B cell (primary cell): Measurements from ENCODE around the gene PTCD1. TPM values are rescaled to one million over a fixed set of nuclear protein-coding genes. Genes with fewer than 3 reads are reported as not detected.
"Not testable (repeated sequence)": the region's sequence is repeated elsewhere in the genome, so short reads cannot be mapped to it uniquely, and the experiment has no call there.

Experiments used
- ATAC-seq: fragments of 200-7000 bp; cut with Tn5 transposase; one replicate; pipeline ENCODE4 v1.10.0; 2021; ENCODE audit warnings: low read depth, mild to moderate bottlenecking, moderate number of reproducible peaks, moderate library complexity
- CTCF ChIA-PET: fragments of 350-600 bp; sonication (Branson Sonifier 250); formaldehyde crosslinking; loops from one replicate; lab custom pipeline; 2021; ENCODE audit warnings: antibody characterized with exemption, inconsistent platforms; lab: Charles Lee
- POLR2A ChIA-PET: fragments of 350-600 bp; sonication (Branson Sonifier 250); formaldehyde crosslinking; loops from one replicate; lab custom pipeline; 2021; ENCODE audit warnings: antibody characterized with exemption; lab: Charles Lee
- DNase-seq: peaks from one replicate; pipeline ENCODE4 v3.0.0; 2013
- H2AFZ ChIP-seq: 2 replicates; pipeline ENCODE4 v1.6.1; 2012; ENCODE audit warnings: mild to moderate bottlenecking, low read depth, low read length; ENCODE audit not compliant: insufficient read depth, poor library complexity, severe bottlenecking
- H3K27ac ChIP-seq, 2 donors: 1 replicate in 1 of 2; 2 replicates in 1 of 2; pipeline ENCODE4 v1.5.1; 2012 to 2013; ENCODE audit warnings: low read length in 2 of 2, mild to moderate bottlenecking in 2 of 2, moderate library complexity in 1 of 2
- H3K27me3 ChIP-seq, 4 experiments: fragments of 200-600 bp in 1 of 4; sonication (generic) in 1 of 4; replicated peaks in 1 of 4; 1 replicate in 2 of 4; 2 replicates in 2 of 4; pipeline versions ENCODE4 v1.6.1 to v1.7.0; 2013 to 2016; ENCODE audit warnings: low read length in 3 of 4, mild to moderate bottlenecking in 2 of 4, mixed read lengths in 1 of 4, moderate library complexity in 1 of 4; ENCODE audit not compliant: insufficient read depth in 4 of 4, control insufficient read depth in 3 of 4; ENCODE audit errors: control extremely low read depth in 1 of 4
- H3K36me3 ChIP-seq, 2 experiments: replicated peaks in 1 of 2; 1 replicate in 1 of 2; 2 replicates in 1 of 2; pipeline versions ENCODE4 v1.6.1 to v1.7.1; 2013; ENCODE audit warnings: low read length in 1 of 2; ENCODE audit not compliant: insufficient read depth in 2 of 2, control insufficient read depth in 1 of 2; ENCODE audit errors: control extremely low read depth in 1 of 2, extremely low read depth in 1 of 2
- H3K4me1 ChIP-seq, 2 donors: fragments of 200-600 bp in 1 of 2; sonication (generic) in 1 of 2; 1 replicate in 1 of 2; 2 replicates in 1 of 2; pipeline versions ENCODE4 v1.5.1 to v1.6.1; 2013 to 2017; ENCODE audit warnings: low read length in 2 of 2; ENCODE audit not compliant: control insufficient read depth in 2 of 2, insufficient read depth in 2 of 2
- H3K4me2 ChIP-seq: replicated peaks from 2 replicates; pipeline ENCODE3; 2012; ENCODE audit warnings: mild to moderate bottlenecking, low read depth, low read length; ENCODE audit not compliant: poor library complexity, severe bottlenecking
- H3K4me3 ChIP-seq, 5 experiments: fragments of 200-600 bp in 1 of 5; sonication (generic) in 1 of 5; 1 replicate in 3 of 5; 2 replicates in 2 of 5; pipeline versions ENCODE4 v1.5.1 to v1.7.0; 2011 to 2016; ENCODE audit warnings: low read length in 4 of 5, mild to moderate bottlenecking in 4 of 5, low read depth in 2 of 5, control low read depth in 1 of 5, moderate library complexity in 1 of 5; ENCODE audit not compliant: insufficient read depth in 1 of 5; ENCODE audit errors: control extremely low read depth in 1 of 5, extremely low read depth in 1 of 5
- H3K79me2 ChIP-seq: fragments of 200-600 bp; sonication (generic); one replicate; pipeline ENCODE4 v1.6.0; 2016; ENCODE audit warnings: low read length; ENCODE audit not compliant: control insufficient read depth, insufficient read depth
- H3K9ac ChIP-seq: fragments of 200-600 bp; sonication (generic); 2 replicates; pipeline ENCODE4 v1.6.1; 2017; ENCODE audit warnings: mild to moderate bottlenecking, low read length, moderate library complexity
- H3K9me3 ChIP-seq, 3 donors: one replicate each; pipeline versions ENCODE4 v1.6.1 to v1.7.1; 2013; ENCODE audit warnings: low read length in 2 of 3; ENCODE audit not compliant: control insufficient read depth in 2 of 3, insufficient read depth in 1 of 3; ENCODE audit errors: control extremely low read depth in 1 of 3
- H4K20me1 ChIP-seq: 2 replicates; pipeline ENCODE4 v1.6.0; 2012; ENCODE audit warnings: mild to moderate bottlenecking, low read length; ENCODE audit not compliant: insufficient read depth, control insufficient read depth, poor library complexity, severe bottlenecking
- H3K27ac Mint-ChIP-seq: one replicate; pipeline ENCODE4 v1.8.0; 2021; ENCODE audit warnings: mixed read lengths
- H3K27me3 Mint-ChIP-seq: one replicate; pipeline ENCODE4 v1.8.0; 2021; ENCODE audit warnings: mixed read lengths
- H3K4me1 Mint-ChIP-seq: one replicate; pipeline ENCODE4 v1.8.0; 2021; ENCODE audit warnings: mixed read lengths
- H3K4me3 Mint-ChIP-seq: one replicate; pipeline ENCODE4 v1.8.0; 2021; ENCODE audit warnings: mixed read lengths
- H3K9me3 Mint-ChIP-seq: one replicate; pipeline ENCODE4 v1.8.0; 2022; ENCODE audit warnings: mixed read lengths; ENCODE audit not compliant: insufficient read depth
- CTCF ChIP-seq: fragments of 200-600 bp; IDR thresholded peaks from one replicate; pipeline ENCODE4 v1.8.0; 2022; ENCODE audit warnings: antibody characterized with exemption, mild to moderate bottlenecking
- EZH2 ChIP-seq: IDR thresholded peaks from 2 replicates; pipeline ENCODE4 v1.6.1; 2012; ENCODE audit warnings: borderline replicate concordance, low read depth, mild to moderate bottlenecking, moderate library complexity, low read length; ENCODE audit not compliant: insufficient read depth, poor library complexity, severe bottlenecking
- WGBS: methylation state at CpG from one replicate; pipeline ENCODE4 v1.1.5; 2013; ENCODE audit warnings: missing lambda C conversion rate; ENCODE audit not compliant: insufficient coverage; 5-methylcytosine and 5-hydroxymethylcytosine counted together
- intact Hi-C: fragments of 100-400 bp; cut with micrococcal nuclease; formaldehyde crosslinking; loops from one replicate; pipeline ENCODE4 v1.10.0; 2022
- polyA plus RNA-seq: library from polyadenylated mRNA; depleted of rRNA; stranded (reverse); fragments of >200 nt; gene quantifications from 2 replicates; pipeline ENCODE4 v1.2.3, GENCODE V29; 2012
- total RNA-seq, 2 donors: library from RNA; stranded (reverse); fragments of 120-200 nt in 1 of 2; gene quantifications; 1 replicate in 1 of 2; 2 replicates in 1 of 2; pipeline versions ENCODE4 v1.2.3 to v1.2.4, GENCODE V29; 2013 to 2022

PTCD1 gene
- total and polyA plus RNA-seq, 2 donors (not counting 1 experiment from before 2014, with no cell fraction given): 9.7 to 14.8 TPM

DNA sequence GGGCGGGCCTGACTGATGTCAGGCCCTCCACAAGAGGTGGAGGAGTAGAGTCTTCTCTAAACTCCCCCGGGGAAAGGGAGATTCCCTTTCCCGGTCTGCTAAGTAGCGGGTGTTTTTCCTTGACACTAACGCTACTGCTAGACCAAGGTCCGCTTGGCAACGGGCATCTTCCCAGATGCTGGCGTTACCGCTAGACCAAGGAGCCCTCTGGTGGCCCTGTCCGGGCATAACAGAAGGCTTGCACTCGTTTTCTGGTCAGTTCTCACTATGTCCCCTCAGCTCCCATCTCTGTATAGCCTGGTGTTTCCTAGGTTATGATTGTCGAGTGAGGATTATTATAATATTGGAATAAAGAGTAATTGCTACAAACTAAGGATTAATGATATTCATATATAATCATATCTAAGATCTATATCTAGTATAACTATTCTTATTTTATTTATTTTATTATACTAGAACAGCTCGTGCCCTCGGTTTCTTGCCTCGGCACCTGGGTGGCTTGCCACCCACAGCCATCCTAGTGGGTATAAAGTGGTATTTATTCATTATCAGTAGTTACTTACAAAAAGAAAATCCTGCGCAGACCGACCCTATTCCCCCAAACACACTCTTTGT lies 23.0 kb downstream of the PTCD1 start:
- H3K4me1 ChIP-seq, H3K27me3 Mint-ChIP-seq, H3K4me3 ChIP-seq, H3K27me3 ChIP-seq, H3K9me3 ChIP-seq, H2AFZ ChIP-seq, POLR2A ChIA-PET, H3K4me3 Mint-ChIP-seq, ATAC-seq, H3K4me2 ChIP-seq, H3K27ac Mint-ChIP-seq, H3K27ac ChIP-seq, H3K9me3 Mint-ChIP-seq, H3K4me1 Mint-ChIP-seq, H3K9ac ChIP-seq, intact Hi-C loops: not testable (repeated sequence)
- CTCF ChIA-PET: interaction anchor here (0.7 to 3.6 kb wide), 5 partner anchors 50 to 1390 kb away, joined by 3 to 38 read pairs (median 5); no protein-coding TSS in a partner anchor
- WGBS: 93% methylated on average over 5 of the region's 17 CpGs
- Histone ChIP-seq H3K79me2 (peaks cover 48% of the 10 kb centered on the region), H4K20me1 (peaks cover 57% of the 10 kb centered on the region), H3K36me3 (peaks cover 18 to 78% of the 10 kb centered on the region in 2 experiments)
- DNase-seq: peak; percentile 48
- TF ChIP-seq CTCF: peak; percentile 62

DNA sequence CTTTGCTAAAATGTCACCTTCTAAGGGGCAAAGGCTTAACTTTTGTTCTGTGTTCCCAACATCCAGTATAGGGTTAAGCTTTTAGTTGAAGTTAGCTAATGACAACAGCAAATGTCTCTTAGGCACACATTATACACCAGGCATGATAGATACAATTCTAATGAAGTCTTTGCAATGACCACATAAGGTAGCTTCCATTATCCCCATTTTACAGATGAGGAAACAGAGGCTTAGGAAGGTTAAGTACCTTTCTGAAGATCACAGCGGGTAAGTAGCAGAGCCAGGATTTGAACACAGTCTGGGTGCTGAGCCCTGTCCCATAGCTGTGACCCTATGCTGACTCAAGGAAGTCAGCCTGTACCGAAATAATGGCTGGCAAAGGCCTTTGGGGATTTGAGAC lies 28.0 kb downstream of the PTCD1 start:
- Histone ChIP-seq H3K9ac (no peak overlapping the region), H4K20me1 (peaks cover 67% of the 10 kb centered on the region), H3K79me2 (peaks cover 82% of the 10 kb centered on the region), H3K36me3 (peaks cover 9 to 41% of the 10 kb centered on the region in 2 experiments), H2AFZ (no peak overlapping the region), H3K27me3 (no peaks in the 10 kb centered on the region), H3K9me3 (no peaks in the 10 kb centered on the region), H3K4me1 (peaks cover 25 to 35% of the 10 kb centered on the region in 2 donors), H3K4me3 (no peak overlapping the region), H3K27ac (no peak overlapping the region), H3K4me2 (no peak overlapping the region)
- DNase-seq: no peak
- peak overlapping the region; percentile 91 for H3K4me3 Mint-ChIP-seq
- H3K27me3 Mint-ChIP-seq: no peaks in the 10 kb centered on the region
- peaks cover 42% of the 10 kb centered on the region for H3K4me1 Mint-ChIP-seq
- H3K27ac Mint-ChIP-seq: peak overlapping the region; percentile 68
- WGBS: 100% methylated on average over 1 of the region's 2 CpGs
- ChIA-PET POLR2A (interaction anchor here (0.7 kb wide), 1 partner anchor 322 kb away, joined by 4 read pairs; no protein-coding TSS in a partner anchor), CTCF (interaction anchor here (3.2 kb wide), 1 partner anchor 45 kb away, joined by 24 read pairs; no protein-coding TSS in a partner anchor)
- no peak for TF ChIP-seq EZH2
- TF ChIP-seq CTCF: no peak
- ATAC-seq: no peak
- no peaks in the 10 kb centered on the region for H3K9me3 Mint-ChIP-seq
- intact Hi-C loops: no loop called here
